ENCODE results near the gene TUT7. TPM values are rescaled to one million over a fixed set of nuclear protein-coding genes. Genes with fewer than 3 reads are reported as not detected.
A peak's percentile ranks its signal among the peaks of the same experiment; 100 is the strongest.

The TUT7 gene
- total and polyA plus RNA-seq, 7 donors, result 11.6 to 59.0 (median 39.2) TPM

- Histone ChIP-seq H3K27me3 (no peaks in the 10 kb centered on the region), H3K9me3 (no peaks in the 10 kb centered on the region), H3K36me3 (peaks cover 0 to 64% (median 25%) of the 10 kb centered on the region in 4 donors), H3K4me1 (peaks cover 0 to 40% (median 22%) of the 10 kb centered on the region in 4 donors), H3K27ac (no peak overlapping the region), H3K4me3 (no peak overlapping the region)
- no peak for DNase-seq
- intact Hi-C loops (cut with DNase I), result no loop called here
- WGBS, 2 donors, result 92 to 93% methylated on average over 2 of the region's 2 CpGs
- TF ChIP-seq POLR2AphosphoS5 (IDR thresholded peaks at IDR 0.05), result no peak
- TF ChIP-seq POLR2A (IDR thresholded peaks at IDR 0.05), result no peak
- TF ChIP-seq EP300 (IDR thresholded peaks at IDR 0.05), result no peak
- TF ChIP-seq CTCF (IDR thresholded peaks at IDR 0.05), result no peak
These were observed 9.4 kb downstream of the TUT7 start for GRCh38 chr9:86344818-86345217.

GRCh38 chr9:86342269-86342668 is 11.9 kb downstream of the TUT7 start:
- Histone ChIP-seq H3K27ac (no peak overlapping the region), H3K4me3 (no peak overlapping the region), H3K4me1 (peaks cover 0 to 24% (median 5%) of the 10 kb centered on the region in 4 donors), H3K36me3 (peaks cover 2 to 90% (median 38%) of the 10 kb centered on the region in 4 donors), H3K27me3 (no peaks in the 10 kb centered on the region), H3K9me3 (no peaks in the 10 kb centered on the region)
- no peak for DNase-seq
- intact Hi-C loops (cut with DNase I), result no loop called here
- TF ChIP-seq CTCF (IDR thresholded peaks at IDR 0.05), result no peak
- TF ChIP-seq POLR2A (IDR thresholded peaks at IDR 0.05), result no peak
- no peak for TF ChIP-seq EP300 (IDR thresholded peaks at IDR 0.05)
- WGBS, 2 donors, result 98 to 100% methylated on average over 3 of the region's 3 CpGs

- intact Hi-C loops (cut with DNase I), result no loop called here
- Histone ChIP-seq H3K4me1 (peaks cover 0 to 13% (median 3%) of the 10 kb centered on the region in 4 donors), H3K27ac (no peak overlapping the region), H3K9me3 (no peaks in the 10 kb centered on the region), H3K4me3 (no peak overlapping the region), H3K27me3 (no peaks in the 10 kb centered on the region), H3K36me3 (peaks cover 6 to 99% (median 49%) of the 10 kb centered on the region in 4 donors)
- 82 to 86% methylated on average over 3 of the region's 3 CpGs for WGBS, 2 donors
- TF ChIP-seq POLR2AphosphoS5 (IDR thresholded peaks at IDR 0.05) (no peak), CTCF (IDR thresholded peaks at IDR 0.05) (no peak), EP300 (IDR thresholded peaks at IDR 0.05) (no peak), POLR2A (IDR thresholded peaks at IDR 0.05) (no peak)
- no peak for DNase-seq
These were observed 13.2 kb downstream of the TUT7 start for GRCh38 chr9:86341007-86341491.

- Histone ChIP-seq H3K9me3 (no peaks in the 10 kb centered on the region), H3K27me3 (no peaks in the 10 kb centered on the region), H3K36me3 (peaks cover 11 to 99% (median 50%) of the 10 kb centered on the region in 4 donors), H3K27ac (peak overlapping the region in 2 of 4 donors; percentile 18 to 45), H3K4me1 (peaks cover 0 to 13% (median 1%) of the 10 kb centered on the region in 4 donors), H3K4me3 (no peak overlapping the region)
- 37 to 85% methylated on average over 1 of the region's 1 CpG for WGBS, 2 donors
- no peak for DNase-seq
- intact Hi-C loops (cut with DNase I), result no loop called here
- TF ChIP-seq EP300 (IDR thresholded peaks at IDR 0.05), result no peak
- TF ChIP-seq POLR2A (IDR thresholded peaks at IDR 0.05), result no peak
- TF ChIP-seq POLR2AphosphoS5 (IDR thresholded peaks at IDR 0.05), result no peak
- no peak for TF ChIP-seq CTCF (IDR thresholded peaks at IDR 0.05)
These were observed 13.7 kb downstream of the TUT7 start for GRCh38 chr9:86340356-86341006.
